Hematopoietic multipotent progenitor cell treated with erythropoietin and hydrocortisone succinate and interleukin-3 and kit ligand, for 15 days (in vitro differentiated cells): ENCODE measurements around the gene GPR107.
A peak's percentile ranks its signal among the peaks of the same experiment; 100 is the strongest.

Source experiments
- DNase-seq: peaks from one replicate; pipeline ENCODE4 v3.0.0-alpha.2; 2015; ENCODE audit warnings: low spot score

Gene GPR107

GRCh38 chr9:130185017-130185416 is 131.3 kb downstream of the GPR107 start:
- DNase-seq: no peak

- no peak for DNase-seq
Observed at GRCh38 chr9:130185490-130186031, 131.9 kb downstream of the GPR107 start.

- DNase-seq: no peak
Observed at GRCh38 chr9:130186051-130186450, 132.3 kb downstream of the GPR107 start.

GRCh38 chr9:130186839-130187522 is 133.3 kb downstream of the GPR107 start:
- DNase-seq: peak; percentile 92

- DNase-seq: no peak
Observed at GRCh38 chr9:130187523-130187846, 133.8 kb downstream of the GPR107 start.

- peak; percentile 67 for DNase-seq
Observed at GRCh38 chr9:130188860-130189481, 135.3 kb downstream of the GPR107 start.
